GM23338 (cell line): ENCODE measurements around the gene ABHD10.
A peak's percentile ranks its signal among the peaks of the same experiment; 100 is the strongest.

Experiments
- ETS1 ChIP-seq: IDR thresholded peaks from 2 replicates; pipeline ENCODE4 v1.6.1; 2016; ENCODE audit warnings: antibody characterized with exemption
- EZH2 ChIP-seq: fragments of 200-600 bp; sonication (generic); IDR thresholded peaks from one replicate; pipeline ENCODE4 v1.8.0; 2017; ENCODE audit warnings: antibody characterized with exemption, mild to moderate bottlenecking, low read depth; ENCODE audit not compliant: unreplicated experiment
- EZH2phosphoT487 ChIP-seq: fragments of 200-600 bp; sonication (generic); IDR thresholded peaks from one replicate; pipeline ENCODE4 v1.8.1; 2018; ENCODE audit warnings: antibody characterized with exemption; ENCODE audit not compliant: unreplicated experiment
- POLR2AphosphoS5 ChIP-seq: IDR thresholded peaks from 2 replicates; pipeline ENCODE4 v1.6.1; 2016; ENCODE audit warnings: antibody characterized with exemption, low read depth
- REST ChIP-seq: IDR thresholded peaks from one replicate; pipeline ENCODE4 v1.6.1; 2018; ENCODE audit warnings: antibody characterized with exemption; ENCODE audit not compliant: unreplicated experiment
- TF ChIP-seq, protein P1 (sequence below), 2 experiments: fragments of 200-600 bp in 1 of 2; sonication (generic) in 1 of 2; conservative IDR thresholded peaks; 2 replicates each; pipeline versions ENCODE4 v1.5.1 to v1.6.1; 2016 to 2017; ENCODE audit warnings: antibody characterized with exemption in 2 of 2, low read depth in 2 of 2, mild to moderate bottlenecking in 2 of 2, moderate library complexity in 1 of 2

GRCh38 chr3:111989061-111989678, 10.3 kb downstream of the ABHD10 start:
- TF ChIP-seq, protein P1, sequence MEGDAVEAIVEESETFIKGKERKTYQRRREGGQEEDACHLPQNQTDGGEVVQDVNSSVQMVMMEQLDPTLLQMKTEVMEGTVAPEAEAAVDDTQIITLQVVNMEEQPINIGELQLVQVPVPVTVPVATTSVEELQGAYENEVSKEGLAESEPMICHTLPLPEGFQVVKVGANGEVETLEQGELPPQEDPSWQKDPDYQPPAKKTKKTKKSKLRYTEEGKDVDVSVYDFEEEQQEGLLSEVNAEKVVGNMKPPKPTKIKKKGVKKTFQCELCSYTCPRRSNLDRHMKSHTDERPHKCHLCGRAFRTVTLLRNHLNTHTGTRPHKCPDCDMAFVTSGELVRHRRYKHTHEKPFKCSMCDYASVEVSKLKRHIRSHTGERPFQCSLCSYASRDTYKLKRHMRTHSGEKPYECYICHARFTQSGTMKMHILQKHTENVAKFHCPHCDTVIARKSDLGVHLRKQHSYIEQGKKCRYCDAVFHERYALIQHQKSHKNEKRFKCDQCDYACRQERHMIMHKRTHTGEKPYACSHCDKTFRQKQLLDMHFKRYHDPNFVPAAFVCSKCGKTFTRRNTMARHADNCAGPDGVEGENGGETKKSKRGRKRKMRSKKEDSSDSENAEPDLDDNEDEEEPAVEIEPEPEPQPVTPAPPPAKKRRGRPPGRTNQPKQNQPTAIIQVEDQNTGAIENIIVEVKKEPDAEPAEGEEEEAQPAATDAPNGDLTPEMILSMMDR (conservative IDR thresholded peaks at IDR 0.05; ENCODE audit: low read depth in 2 of 2): peak; percentile 79 to 86
- TF ChIP-seq EZH2phosphoT487: no peak
- TF ChIP-seq EZH2: no peak
- no peak for TF ChIP-seq POLR2AphosphoS5
- no peak for TF ChIP-seq ETS1
- no peak for TF ChIP-seq REST
